GM12878 (cell line): ENCODE measurements around the gene MIOS. TPM values are rescaled to one million over a fixed set of nuclear protein-coding genes. Genes with fewer than 3 reads are reported as not detected.

ENCODE experiments used
- ATAC-seq: fragments of 200-7000 bp; cut with Tn5 transposase; 3 replicates; pipeline ENCODE4 v1.9.1; 2020; ENCODE audit warnings: mild to moderate bottlenecking, moderate library complexity
- BruUV-seq: library from RNA; stranded (reverse); fragments of 400-500 nt; replicated peaks from 2 replicates; lab custom pipeline; 2021; lab: Mats Ljungman, UMichigan
- CTCF ChIA-PET: fragments of 300-600 bp; sonication (Branson Sonifier 250); formaldehyde crosslinking; extraction: SDS; loops from one replicate; lab custom pipeline; 2021; ENCODE audit warnings: inconsistent platforms; lab: Yijun Ruan, JAX
- POLR2A ChIA-PET: fragments of 350-600 bp; formaldehyde crosslinking; extraction: SDS; loops from one replicate; lab custom pipeline; 2021; ENCODE audit warnings: inconsistent platforms; lab: Charles Lee
- RAD21 ChIA-PET: fragments of 300-600 bp; sonication (Branson Sonifier 250); formaldehyde crosslinking; loops from one replicate; lab custom pipeline; 2023; ENCODE audit warnings: antibody characterized with exemption; ENCODE audit not compliant: unreplicated experiment; lab: Charles Lee
- SMC1A ChIA-PET: fragments of 300-600 bp; sonication (Branson Sonifier 250); formaldehyde crosslinking; loops from one replicate; lab custom pipeline; 2023; ENCODE audit not compliant: unreplicated experiment, uncharacterized antibody; lab: Charles Lee
- DNase-seq: peaks from one replicate; pipeline ENCODE4 v3.0.0-alpha.2; 2011; ENCODE audit warnings: low read depth, low spot score
- FAIRE-seq: peaks from 3 replicates; lab custom pipeline; 2011; peaks lifted over from hg19 to GRCh38; lab: Jason Lieb, UNC
- H2AFZ ChIP-seq: 2 replicates; pipeline ENCODE4 v1.6.0; 2011; ENCODE audit warnings: low read depth, low read length, control low read depth; ENCODE audit not compliant: control insufficient read depth
- H3K27ac ChIP-seq: 2 replicates; pipeline ENCODE4 v1.5.1; 2011; ENCODE audit warnings: control low read depth; ENCODE audit not compliant: control insufficient read depth, insufficient read depth
- H3K27me3 ChIP-seq, 2 experiments: replicated peaks in 1 of 2; 2 replicates each; pipeline versions ENCODE4 v1.6.0 to v1.6.1; 2011; ENCODE audit warnings: low read length in 1 of 2; ENCODE audit not compliant: control insufficient read depth in 2 of 2, insufficient read depth in 2 of 2
- H3K36me3 ChIP-seq, 2 experiments: 2 replicates each; pipeline ENCODE4 v1.5.1; 2011; ENCODE audit warnings: low read length in 1 of 2; ENCODE audit not compliant: control insufficient read depth in 2 of 2, insufficient read depth in 2 of 2
- H3K4me1 ChIP-seq: 2 replicates; pipeline ENCODE4 v1.6.1; 2011; ENCODE audit warnings: mild to moderate bottlenecking, low read length, moderate library complexity, mixed read lengths; ENCODE audit not compliant: control insufficient read depth, insufficient read depth
- H3K4me2 ChIP-seq: 2 replicates; pipeline ENCODE4 v1.6.0; 2011; ENCODE audit warnings: control low read depth; ENCODE audit not compliant: control insufficient read depth, insufficient read depth
- H3K4me3 ChIP-seq: fragments of 200-600 bp; sonication (generic); 2 replicates; pipeline ENCODE4 v1.5.1; 2016
- H3K79me2 ChIP-seq: 2 replicates; pipeline ENCODE4 v1.6.0; 2011; ENCODE audit warnings: low read length; ENCODE audit not compliant: control insufficient read depth, insufficient read depth
- H3K9ac ChIP-seq: 2 replicates; pipeline ENCODE4 v1.8.0; 2011; ENCODE audit warnings: low read length, control low read depth, mixed read lengths; ENCODE audit not compliant: control insufficient read depth, insufficient read depth
- H3K9me3 ChIP-seq: replicated peaks from 3 replicates; pipeline ENCODE4 v1.5.1; 2011; ENCODE audit warnings: mild to moderate bottlenecking, low read length; ENCODE audit not compliant: control insufficient read depth, insufficient read depth
- H4K20me1 ChIP-seq: 2 replicates; pipeline ENCODE4 v1.6.0; 2011; ENCODE audit not compliant: control insufficient read depth, insufficient read depth
- E2F4 ChIP-seq: IDR thresholded peaks from 2 replicates; pipeline ENCODE4 v1.6.1; 2012; ENCODE audit warnings: low read depth, low read length, improper control_type of control experiment
- ETV6 ChIP-seq, 2 experiments: fragments of 450-650 bp in 1 of 2; IDR thresholded peaks in 1 of 2; conservative IDR thresholded peaks in 1 of 2; 2 replicates each; pipeline ENCODE4 v1.6.1; 2014; ENCODE audit warnings: antibody characterized with exemption in 1 of 2, borderline replicate concordance in 1 of 2, low read depth in 1 of 2, mild to moderate bottlenecking in 1 of 2, moderate library complexity in 1 of 2
- HDAC6 ChIP-seq: fragments of 200-600 bp; sonication (generic); IDR thresholded peaks from one replicate; pipeline ENCODE4 v1.8.0; 2017; ENCODE audit warnings: antibody characterized with exemption; ENCODE audit not compliant: unreplicated experiment
- MTA2 ChIP-seq: fragments of 450-650 bp; IDR thresholded peaks from 2 replicates; pipeline ENCODE4 v1.6.1; 2016; ENCODE audit warnings: low read depth, mild to moderate bottlenecking, moderate library complexity
- MYB ChIP-seq: fragments of 150-350 bp; IDR thresholded peaks from 2 replicates; pipeline ENCODE4 v1.6.1; 2014; ENCODE audit warnings: mild to moderate bottlenecking, low read depth, low read length, borderline replicate concordance
- RFX5 ChIP-seq: IDR thresholded peaks from 2 replicates; pipeline ENCODE4 v1.6.1; 2011; ENCODE audit warnings: low read depth, low read length, improper control_type of control experiment
- SMAD1 ChIP-seq: fragments of 450-650 bp; IDR thresholded peaks from 2 replicates; pipeline ENCODE4 v1.6.1; 2018; ENCODE audit warnings: mild to moderate bottlenecking, low read depth; ENCODE audit not compliant: partially characterized antibody
- SPI1 ChIP-seq: IDR thresholded peaks from 2 replicates; pipeline ENCODE4 v1.6.1; 2011; ENCODE audit warnings: low read depth, mild to moderate bottlenecking, low read length, moderate library complexity, borderline replicate concordance; ENCODE audit not compliant: insufficient read depth
- SREBF2 ChIP-seq: IDR thresholded peaks from 2 replicates; pipeline ENCODE4 v1.6.1; 2012; ENCODE audit warnings: mild to moderate bottlenecking, low read length
- ZNF207 ChIP-seq: fragments of 450-650 bp; IDR thresholded peaks from 2 replicates; pipeline ENCODE4 v1.6.1; 2014; ENCODE audit warnings: antibody characterized with exemption, mild to moderate bottlenecking, borderline replicate concordance
- ZZZ3 ChIP-seq: IDR thresholded peaks from 2 replicates; pipeline ENCODE4 v1.6.1; 2011; ENCODE audit warnings: low read depth; ENCODE audit not compliant: control insufficient read depth, insufficient read length
- WGBS: methylation state at CpG from one replicate; pipeline ENCODE4 v1.1.6; 2016; ENCODE audit warnings: low lambda C conversion rate; ENCODE audit not compliant: insufficient replicate concordance, insufficient coverage; ENCODE audit errors: missing lambda C conversion rate; 5-methylcytosine and 5-hydroxymethylcytosine counted together
- in situ Hi-C: fragments of 300-500 bp; cut with MboI; formaldehyde crosslinking; loops from 9 replicates; pipeline ENCODE4 v1.14.3; 2018; ENCODE audit warnings: mixed read lengths
- intact Hi-C: fragments of 100-400 bp; cut with micrococcal nuclease; formaldehyde crosslinking; loops from one replicate; pipeline ENCODE4 v1.14.2; 2022; ENCODE audit not compliant: unreplicated experiment
- polyA plus RNA-seq, 11 experiments: library from polyadenylated mRNA; depleted of rRNA in 4 of 11; unstranded in 6 of 11; stranded (reverse) in 5 of 11; fragments of >200 nt; fragmentation: Nextera tagmentation in 4 of 11; fragmentation: Illumina TruSeq in 1 of 11; extraction: Ambion mirVana in 4 of 11; extraction: Trizol in 1 of 11; gene quantifications; 1 replicate in 1 of 11; 2 replicates in 10 of 11; pipeline versions ENCODE4 v1.2.1 to v1.2.3, GENCODE V29; 2011 to 2016; ENCODE audit warnings: inconsistent platforms in 2 of 11, missing spikeins in 2 of 11, low read depth in 1 of 11
- total RNA-seq, 4 experiments: library from RNA; depleted of rRNA in 3 of 4; stranded (reverse); fragments of >200 nt in 3 of 4; fragmentation: Illumina TruSeq in 1 of 4; extraction: Trizol in 1 of 4; gene quantifications; 2 replicates each; pipeline versions ENCODE4 v1.2.1 to v1.2.3, GENCODE V29; 2013 to 2021

Gene MIOS
- total and polyA plus RNA-seq, 10 of the 15 experiments (the other 5 are each of a cell fraction or from before 2014, with no cell fraction given): 13.1 to 94.9 (median 54.2) TPM

- TF ChIP-seq ZZZ3 (no peak), SMAD1 (no peak), SREBF2 (no peak), SPI1 (no peak), ZNF207 (no peak), E2F4 (no peak)
These were observed 50.9 kb downstream of the MIOS start (continued) for GRCh38 chr7:7617550-7617949.

GRCh38 chr7:7618410-7618809 is 51.7 kb downstream of the MIOS start:
- intact Hi-C loops: no loop called here
- SMC1A ChIA-PET: no interaction called here

More at GRCh38 chr7:7618410-7618809, 51.7 kb downstream of the MIOS start:
- Histone ChIP-seq H4K20me1 (no peaks in the 10 kb centered on the region), H3K9me3 (no peaks in the 10 kb centered on the region), H2AFZ (no peak overlapping the region), H3K36me3 (no peaks in the 10 kb centered on the region), H3K4me2 (no peak overlapping the region), H3K27ac (no peak overlapping the region), H3K79me2 (no peaks in the 10 kb centered on the region), H3K9ac (no peak overlapping the region), H3K27me3 (no peaks in the 10 kb centered on the region), H3K4me1 (no peaks in the 10 kb centered on the region), H3K4me3 (no peak overlapping the region)
- in situ Hi-C loops: no loop called here
- no TSS peak for BruUV-seq
- TF ChIP-seq HDAC6: no peak
- TF ChIP-seq MTA2: no peak
- no peak for TF ChIP-seq ETV6 (conservative IDR thresholded peaks at IDR 0.05 in 1 of 2, IDR thresholded peaks at IDR 0.05 in 1 of 2; ENCODE audit: borderline replicate concordance in 1 of 2, low read depth in 1 of 2)
- TF ChIP-seq MYB: no peak
- TF ChIP-seq RFX5: no peak
- ATAC-seq: no peak
- POLR2A ChIA-PET: no interaction called here
- WGBS: 42% methylated on average over 1 of the region's 1 CpG
- DNase-seq: no peak
- RAD21 ChIA-PET: no interaction called here
- no peak for FAIRE-seq
- CTCF ChIA-PET: no interaction called here
